Left lobe of liver (tissue), 2 donors: ENCODE results near the gene CHRNB2. TPM values are rescaled to one million over a fixed set of nuclear protein-coding genes. Genes with fewer than 3 reads are reported as not detected.

Experiments used
- ATAC-seq: fragments of 200-7000 bp; cut with Tn5 transposase; one replicate; pipeline ENCODE4 v1.9.1; 2020; ENCODE audit warnings: mild to moderate bottlenecking, moderate library complexity
- DNase-seq: peaks from one replicate; pipeline ENCODE4 v3.0.0-alpha.2; 2020; ENCODE audit warnings: low spot score
- total RNA-seq: library from RNA; stranded (reverse); gene quantifications from one replicate; pipeline ENCODE4 v1.2.1, GENCODE V29; 2021
- donor health status: DM: no; HTN: no; CAD: no; lungs with moderate emphysema.
- donor health status: DM: no; HTN: yes; CAD: no.

CHRNB2 gene
- total RNA-seq, 1 donor from 2014 or later: 0.10 TPM

- DNase-seq (no peak), ATAC-seq (peak; percentile 56)
Observed at GRCh38 chr1:154608397-154609270, 41.1 kb downstream of the CHRNB2 start.

- no peak for DNase-seq
- no peak for ATAC-seq
Observed at GRCh38 chr1:154609398-154610380, 42.1 kb downstream of the CHRNB2 start.

GRCh38 chr1:154611150-154611862 lies 43.7 kb downstream of the CHRNB2 start:
- DNase-seq (no peak), ATAC-seq (no peak)

GRCh38 chr1:154614247-154614646 lies 46.7 kb downstream of the CHRNB2 start:
- ATAC-seq (no peak), DNase-seq (no peak)

- no peak for ATAC-seq
Observed at GRCh38 chr1:154614901-154615300, 47.3 kb downstream of the CHRNB2 start.

GRCh38 chr1:154615411-154615810 lies 47.8 kb downstream of the CHRNB2 start:
- ATAC-seq (no peak), DNase-seq (no peak)

More at GRCh38 chr1:154614901-154615300, 47.3 kb downstream of the CHRNB2 start:
- DNase-seq: no peak

GRCh38 chr1:154616659-154617345 lies 49.2 kb downstream of the CHRNB2 start:
- ATAC-seq (peak; percentile 93), DNase-seq (peak; percentile 65)

GRCh38 chr1:154619181-154619948 lies 51.8 kb downstream of the CHRNB2 start:
- no peak for ATAC-seq
- DNase-seq: no peak

- DNase-seq: no peak
- ATAC-seq: no peak
Observed at GRCh38 chr1:154620751-154621150, 53.2 kb downstream of the CHRNB2 start.

GRCh38 chr1:154621875-154622274 lies 54.3 kb downstream of the CHRNB2 start:
- ATAC-seq: no peak
- no peak for DNase-seq

GRCh38 chr1:154622503-154623039 lies 55.0 kb downstream of the CHRNB2 start:
- no peak for ATAC-seq

GRCh38 chr1:154623358-154623757 lies 55.8 kb downstream of the CHRNB2 start:
- ATAC-seq: peak; percentile 3

More at GRCh38 chr1:154622503-154623039, 55.0 kb downstream of the CHRNB2 start:
- DNase-seq: no peak

GRCh38 chr1:154624746-154625643 lies 57.4 kb downstream of the CHRNB2 start:
- no peak for DNase-seq
- ATAC-seq: no peak

More at GRCh38 chr1:154623358-154623757, 55.8 kb downstream of the CHRNB2 start:
- no peak for DNase-seq

- ATAC-seq (peak; percentile 34), DNase-seq (no peak)
Observed at GRCh38 chr1:154626456-154627256, 59.1 kb downstream of the CHRNB2 start.

GRCh38 chr1:154627257-154628120 lies 59.9 kb downstream of the CHRNB2 start:
- ATAC-seq (peak; percentile 85), DNase-seq (peak; percentile 93)

- DNase-seq: no peak
Observed at GRCh38 chr1:154628121-154628405, 60.5 kb downstream of the CHRNB2 start.

More at GRCh38 chr1:154628121-154628405, 60.5 kb downstream of the CHRNB2 start:
- peak; percentile 29 for ATAC-seq
